Activated T-cell treated with anti-CD3 and anti-CD28 coated beads, Interleukin-2, amount 50 U/mL, for 24 hours (primary cell): Measurements from ENCODE around the gene GNL3.
A peak's percentile ranks its signal among the peaks of the same experiment; 100 is the strongest.

Source experiments
- DNase-seq: peaks from one replicate; pipeline ENCODE4 v3.0.0-alpha.2; 2020
- H3K27ac Mint-ChIP-seq: 2 replicates; pipeline ENCODE4 v1.8.0; 2020; ENCODE audit warnings: mild to moderate bottlenecking, mixed read lengths
- H3K27me3 Mint-ChIP-seq: 2 replicates; pipeline ENCODE4 v1.8.0; 2020; ENCODE audit warnings: mixed read lengths
- H3K36me3 Mint-ChIP-seq: 2 replicates; pipeline ENCODE4 v1.8.0; 2020; ENCODE audit warnings: low read depth, mixed read lengths
- H3K4me1 Mint-ChIP-seq: 2 replicates; pipeline ENCODE4 v1.8.0; 2020; ENCODE audit warnings: low read depth, mixed read lengths
- H3K4me3 Mint-ChIP-seq: 2 replicates; pipeline ENCODE4 v1.8.0; 2020; ENCODE audit warnings: mild to moderate bottlenecking, moderate library complexity, mixed read lengths
- H3K9me3 Mint-ChIP-seq: 2 replicates; pipeline ENCODE4 v1.8.0; 2020; ENCODE audit warnings: mixed read lengths

GNL3 gene

DNA sequence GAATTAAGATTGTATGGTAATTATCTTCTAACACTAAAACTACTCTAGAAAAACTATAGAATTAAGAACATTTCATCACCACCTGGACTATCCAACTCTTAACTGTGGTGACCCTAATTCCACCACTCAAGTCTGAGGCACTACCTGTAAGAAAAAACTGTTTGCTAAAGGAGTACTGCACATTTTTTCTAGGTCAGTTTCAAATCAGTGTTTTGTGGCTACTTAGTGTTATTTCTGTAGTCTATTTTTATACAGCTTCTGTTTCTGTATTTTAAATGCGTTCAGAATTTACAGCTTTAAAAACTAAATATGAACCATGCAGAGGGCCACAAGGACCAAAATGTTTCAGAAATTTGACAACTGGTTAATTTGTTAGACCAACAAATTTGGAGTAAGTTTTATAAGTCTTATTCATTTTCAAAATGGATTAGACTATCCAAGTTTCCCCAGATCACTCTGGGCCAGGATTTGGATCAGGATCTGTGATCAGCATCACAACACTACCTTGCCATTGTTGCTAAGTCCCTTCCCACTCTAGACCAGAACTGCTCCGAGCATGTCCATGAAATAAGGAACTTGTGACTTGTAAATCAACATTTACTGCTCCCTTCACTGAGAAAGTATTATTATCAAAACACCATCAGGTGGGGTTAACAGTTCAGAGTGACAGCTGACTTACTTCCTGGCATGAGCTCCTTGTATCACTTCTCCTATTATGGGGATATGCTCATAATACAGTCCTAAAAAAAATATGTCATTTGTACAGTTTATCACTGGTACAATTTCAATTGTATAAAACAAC is 11.2 kb downstream of the GNL3 start:
- no peak for DNase-seq
- H3K4me1 Mint-ChIP-seq, result peaks cover 43% of the 10 kb centered on the region
- H3K36me3 Mint-ChIP-seq, result peaks cover 84% of the 10 kb centered on the region
- no peaks in the 10 kb centered on the region for H3K9me3 Mint-ChIP-seq
- no peak overlapping the region for H3K4me3 Mint-ChIP-seq
- peak overlapping the region; percentile 86 for H3K27ac Mint-ChIP-seq
- no peaks in the 10 kb centered on the region for H3K27me3 Mint-ChIP-seq

DNA sequence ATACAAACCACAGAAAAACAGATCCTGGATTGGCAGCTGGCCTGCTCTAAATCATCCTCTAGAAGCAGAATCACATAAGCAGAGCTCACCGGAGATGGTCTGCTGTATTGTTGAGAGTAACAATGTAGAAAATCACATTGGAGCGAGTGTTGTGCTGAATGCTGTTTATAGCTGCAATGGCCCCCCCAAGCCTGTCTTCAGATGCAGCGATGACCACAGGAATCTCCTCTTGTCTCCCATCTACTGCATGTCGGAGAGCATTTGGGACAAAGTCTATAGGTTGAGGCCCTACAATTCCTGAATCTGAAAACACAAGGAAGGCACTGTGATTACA is 11.8 kb downstream of the GNL3 start:
- Mint-ChIP-seq H3K4me1 (peaks cover 45% of the 10 kb centered on the region), H3K27ac (peak overlapping the region; percentile 70), H3K27me3 (no peaks in the 10 kb centered on the region), H3K9me3 (no peaks in the 10 kb centered on the region), H3K36me3 (peaks cover 80% of the 10 kb centered on the region), H3K4me3 (no peak overlapping the region)
- no peak for DNase-seq

DNA sequence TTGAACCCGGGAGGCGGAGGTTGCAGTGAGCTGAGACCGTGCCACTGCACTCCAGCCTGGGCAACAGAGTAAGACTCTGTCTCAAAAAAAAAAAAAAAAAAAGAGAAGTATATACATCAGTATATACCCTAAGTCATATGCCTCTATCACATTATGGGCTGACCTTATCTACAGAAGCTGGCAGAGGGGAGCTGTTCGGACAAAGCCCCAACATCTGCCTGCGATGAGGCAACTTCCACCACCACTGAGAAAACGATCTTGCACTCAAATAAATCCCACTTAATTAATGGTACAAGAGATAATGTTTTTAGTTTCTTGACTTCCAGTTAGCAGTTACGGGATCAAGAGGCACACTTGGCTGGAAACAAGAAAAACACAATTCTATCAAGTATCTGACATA is 17.5 kb downstream of the GNL3 start:
- H3K4me1 Mint-ChIP-seq, result peaks cover 32% of the 10 kb centered on the region
- peaks cover 58% of the 10 kb centered on the region for H3K36me3 Mint-ChIP-seq
- no peak for DNase-seq
- H3K27ac Mint-ChIP-seq, result no peak overlapping the region
- H3K4me3 Mint-ChIP-seq, result no peak overlapping the region
- no peaks in the 10 kb centered on the region for H3K27me3 Mint-ChIP-seq
- H3K9me3 Mint-ChIP-seq, result no peaks in the 10 kb centered on the region

DNA sequence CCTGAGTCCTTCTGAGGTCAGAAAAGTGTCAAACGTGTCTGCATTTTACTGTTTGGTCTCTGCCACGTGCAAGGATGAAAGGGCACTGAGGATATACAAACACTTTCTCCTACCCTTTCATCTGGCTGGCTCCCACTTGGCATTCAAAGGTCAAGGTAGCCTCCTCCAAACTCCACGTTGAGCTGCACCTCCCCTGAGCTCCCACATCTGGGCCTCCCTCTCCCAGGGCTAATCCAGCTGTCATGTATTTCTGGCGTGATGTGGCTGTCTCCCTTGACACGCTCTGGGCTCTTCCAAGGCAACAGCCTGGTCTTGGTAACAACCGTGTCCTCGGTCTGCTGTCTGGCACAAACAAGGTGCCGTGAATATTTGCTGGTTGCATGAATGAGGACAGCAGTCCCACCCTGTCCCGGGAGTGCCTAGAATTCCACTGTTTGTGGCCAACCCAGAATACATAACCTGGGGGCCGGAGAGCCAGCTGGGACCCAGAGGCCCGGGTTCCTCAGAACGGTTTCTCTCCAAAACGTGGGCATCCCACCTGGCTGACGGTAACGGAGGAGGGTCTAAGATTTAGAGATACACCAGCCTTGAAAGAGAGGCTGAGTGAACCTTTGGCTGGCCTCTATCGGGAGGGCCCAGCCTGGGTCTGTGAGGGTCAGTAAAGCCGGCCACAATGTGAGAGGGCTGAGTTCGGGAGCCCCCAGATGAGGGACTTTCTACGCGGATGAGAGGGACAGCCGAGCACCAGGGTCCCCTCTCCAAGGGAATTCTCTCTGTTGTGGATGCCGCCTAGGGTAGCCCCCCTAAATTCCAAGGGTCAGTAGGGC is 19.0 kb downstream of the GNL3 start:
- Mint-ChIP-seq H3K27ac (peak overlapping the region; percentile 96), H3K36me3 (peaks cover 60% of the 10 kb centered on the region), H3K9me3 (no peaks in the 10 kb centered on the region), H3K27me3 (no peaks in the 10 kb centered on the region), H3K4me3 (peak overlapping the region; percentile 97), H3K4me1 (peaks cover 34% of the 10 kb centered on the region)
- DNase-seq, result no peak

DNA sequence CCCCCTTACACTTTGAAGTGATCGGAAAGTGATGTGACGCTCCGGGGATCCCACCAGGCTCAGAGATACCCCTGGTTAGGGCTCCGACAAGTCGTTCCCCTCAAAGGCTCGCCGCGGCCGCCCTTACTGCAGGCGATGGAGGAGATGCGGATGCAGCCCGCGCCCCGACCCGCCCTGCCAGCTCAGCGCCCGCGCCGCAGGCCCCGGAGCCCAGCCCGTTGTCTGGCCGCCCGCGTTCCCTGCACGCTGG is 19.5 kb downstream of the GNL3 start:
- DNase-seq, result no peak
- Mint-ChIP-seq H3K36me3 (peaks cover 58% of the 10 kb centered on the region), H3K27me3 (no peaks in the 10 kb centered on the region), H3K9me3 (no peaks in the 10 kb centered on the region), H3K4me3 (peak overlapping the region; percentile 97), H3K27ac (peak overlapping the region; percentile 96), H3K4me1 (peaks cover 38% of the 10 kb centered on the region)

DNA sequence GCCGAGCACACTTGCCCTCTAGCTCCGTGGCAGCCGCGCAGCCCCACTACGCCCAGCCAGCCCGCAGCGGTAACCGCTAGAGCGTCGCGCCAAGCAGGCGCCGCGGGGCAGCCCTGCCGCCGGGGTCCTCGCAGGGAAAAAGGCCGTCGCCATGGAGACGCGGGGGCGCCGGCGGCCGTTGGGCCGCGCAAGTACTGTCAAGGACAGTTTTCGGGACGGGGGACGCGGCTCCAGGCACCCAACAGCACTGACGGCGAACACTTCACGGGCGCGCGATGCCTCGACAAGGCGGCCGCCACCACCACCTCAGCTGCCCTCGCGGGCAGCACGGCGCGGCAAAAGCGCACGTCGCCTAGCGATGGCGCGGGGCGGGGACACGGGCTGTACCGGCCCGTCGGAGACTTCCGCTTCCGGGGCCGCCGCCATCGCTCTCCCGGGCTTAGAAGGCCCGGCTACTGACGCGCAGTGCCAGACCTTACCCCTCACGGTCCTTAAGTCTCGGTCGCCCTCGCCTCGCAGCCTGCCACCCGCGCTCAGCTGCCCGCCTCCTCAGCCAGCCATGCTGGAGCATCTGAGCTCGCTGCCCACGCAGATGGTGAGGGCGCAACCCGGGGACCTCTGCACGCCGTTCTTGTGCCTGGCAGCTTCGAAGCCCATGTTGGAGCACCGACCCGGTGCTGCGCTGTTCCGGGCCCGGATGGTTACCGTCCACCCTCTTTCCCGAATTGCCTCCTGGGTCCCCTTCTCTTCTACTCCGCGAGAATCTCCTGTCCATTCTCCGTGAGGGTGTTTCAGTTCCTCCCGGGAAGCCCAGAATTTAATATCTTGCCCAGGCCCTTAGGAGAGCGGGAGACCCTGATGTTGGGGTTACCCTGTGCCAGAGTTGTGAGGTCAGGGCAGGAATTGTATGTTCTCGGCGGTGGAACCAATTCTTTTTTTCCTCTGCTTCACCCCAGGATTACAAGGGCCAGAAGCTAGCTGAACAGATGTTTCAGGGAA is 20.2 kb downstream of the GNL3 start, which contains the start of the genes GLT8D1 and SPCS1:
TSS of gene GLT8D1 (minus strand) at position 104 of the 999 bp plus-strand sequence. CDS start 5,331 bp downstream, outside the sequence.
TSS of gene SPCS1 (plus strand) at position 419 of the 999 bp plus-strand sequence. CDS start at position 560, 141 bp downstream.
- Mint-ChIP-seq H3K27ac (peak within 1 kb of the TSS; percentile 96), H3K27me3 (no peaks in the 10 kb centered on the region), H3K4me3 (peak within 1 kb of the TSS; percentile 97), H3K36me3 (peaks cover 62% of the 10 kb centered on the region), H3K9me3 (no peaks in the 10 kb centered on the region), H3K4me1 (peaks cover 37% of the 10 kb centered on the region)
- DNase-seq, result peak; percentile 93

DNA sequence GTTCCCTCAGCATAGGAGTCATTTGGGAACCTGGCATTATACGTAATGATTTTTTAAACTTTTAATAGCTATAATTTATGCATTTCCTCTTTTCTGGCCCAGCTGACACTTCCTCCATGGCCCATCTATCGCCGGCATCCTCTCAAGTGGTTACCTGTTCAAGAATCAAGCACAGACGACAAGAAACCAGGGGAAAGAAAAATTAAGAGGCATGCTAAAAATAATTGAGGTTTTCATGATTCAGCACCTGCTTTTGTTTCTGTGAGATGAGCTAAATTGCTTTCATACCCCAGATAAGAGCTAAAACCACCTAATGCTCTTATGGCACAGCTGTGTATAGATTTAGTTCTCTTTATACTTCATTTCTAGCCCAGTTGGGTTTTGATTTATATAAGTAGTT is 21.8 kb downstream of the GNL3 start:
- Mint-ChIP-seq H3K27ac (peak overlapping the region; percentile 77), H3K27me3 (no peaks in the 10 kb centered on the region), H3K4me3 (peak overlapping the region; percentile 97), H3K4me1 (peaks cover 31% of the 10 kb centered on the region), H3K9me3 (no peaks in the 10 kb centered on the region), H3K36me3 (peaks cover 68% of the 10 kb centered on the region)
- no peak for DNase-seq

DNA sequence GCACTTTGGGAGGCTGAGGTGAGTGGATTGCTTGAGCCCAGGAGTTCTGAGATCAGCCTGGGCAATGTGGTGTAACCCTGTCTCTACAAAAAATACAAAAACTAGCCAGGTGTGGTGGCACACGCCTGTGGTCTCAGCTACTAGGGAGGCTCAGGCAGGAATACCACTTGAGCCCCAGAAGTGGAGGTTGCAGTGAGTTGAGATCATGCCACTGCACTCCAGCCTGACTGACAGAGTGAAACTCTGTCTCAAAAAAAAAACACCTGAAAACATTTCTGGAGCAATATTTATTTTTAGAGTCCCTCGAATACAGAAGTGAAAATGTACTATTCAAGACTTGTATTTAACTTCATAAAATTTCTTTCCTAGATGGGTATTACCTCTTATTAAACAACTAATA is 24.7 kb downstream of the GNL3 start:
- peak overlapping the region; percentile 69 for H3K27ac Mint-ChIP-seq
- H3K4me1 Mint-ChIP-seq, result peaks cover 17% of the 10 kb centered on the region
- no peak for DNase-seq
- H3K36me3 Mint-ChIP-seq, result peaks cover 58% of the 10 kb centered on the region
- no peak overlapping the region for H3K4me3 Mint-ChIP-seq
- no peaks in the 10 kb centered on the region for H3K27me3 Mint-ChIP-seq
- H3K9me3 Mint-ChIP-seq, result no peaks in the 10 kb centered on the region

DNA sequence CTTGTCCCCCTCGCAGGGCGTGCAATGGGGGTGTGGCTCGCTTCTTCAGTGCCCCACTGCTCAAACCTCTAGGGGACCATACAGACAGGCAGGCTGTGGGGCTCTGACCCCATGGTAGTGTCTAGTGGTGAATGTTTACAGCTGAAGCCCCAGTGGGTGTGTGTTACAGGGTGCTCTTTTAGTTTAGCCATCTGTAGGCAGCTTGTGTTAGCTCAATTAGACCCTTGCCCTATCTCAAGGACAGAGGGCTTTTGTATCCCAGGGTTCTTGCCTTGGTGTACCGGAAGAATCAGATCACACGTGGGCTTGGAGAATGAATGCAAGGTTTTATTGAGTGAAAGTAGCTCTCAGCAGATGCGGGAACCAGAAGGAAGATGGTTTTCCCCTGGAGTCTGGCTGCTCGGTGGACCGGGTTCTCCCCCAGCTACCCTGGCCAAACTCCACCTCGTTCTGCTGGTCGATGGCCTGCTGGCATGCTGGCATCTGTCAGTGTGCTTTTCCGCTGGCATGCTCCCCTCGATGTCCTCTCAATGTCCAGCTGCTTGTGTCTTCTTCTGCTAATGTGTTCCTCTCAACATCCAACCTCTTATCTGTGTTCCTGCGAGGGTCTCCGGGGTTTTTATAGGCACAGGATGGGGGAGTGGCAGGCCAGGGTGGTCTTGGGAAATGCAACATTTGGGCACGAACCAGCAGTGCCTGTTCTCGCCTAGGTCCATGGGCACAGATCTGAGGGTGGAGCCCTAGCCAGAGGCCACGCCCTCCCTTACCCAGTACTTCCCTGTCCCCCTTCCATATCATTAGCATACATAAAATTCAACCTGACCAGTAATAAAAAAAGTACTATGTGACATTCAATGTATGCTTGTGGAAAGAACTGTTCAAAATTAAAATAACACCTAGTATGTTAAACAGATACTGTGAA is 26.7 kb downstream of the GNL3 start:
- no peak overlapping the region for H3K4me3 Mint-ChIP-seq

DNA sequence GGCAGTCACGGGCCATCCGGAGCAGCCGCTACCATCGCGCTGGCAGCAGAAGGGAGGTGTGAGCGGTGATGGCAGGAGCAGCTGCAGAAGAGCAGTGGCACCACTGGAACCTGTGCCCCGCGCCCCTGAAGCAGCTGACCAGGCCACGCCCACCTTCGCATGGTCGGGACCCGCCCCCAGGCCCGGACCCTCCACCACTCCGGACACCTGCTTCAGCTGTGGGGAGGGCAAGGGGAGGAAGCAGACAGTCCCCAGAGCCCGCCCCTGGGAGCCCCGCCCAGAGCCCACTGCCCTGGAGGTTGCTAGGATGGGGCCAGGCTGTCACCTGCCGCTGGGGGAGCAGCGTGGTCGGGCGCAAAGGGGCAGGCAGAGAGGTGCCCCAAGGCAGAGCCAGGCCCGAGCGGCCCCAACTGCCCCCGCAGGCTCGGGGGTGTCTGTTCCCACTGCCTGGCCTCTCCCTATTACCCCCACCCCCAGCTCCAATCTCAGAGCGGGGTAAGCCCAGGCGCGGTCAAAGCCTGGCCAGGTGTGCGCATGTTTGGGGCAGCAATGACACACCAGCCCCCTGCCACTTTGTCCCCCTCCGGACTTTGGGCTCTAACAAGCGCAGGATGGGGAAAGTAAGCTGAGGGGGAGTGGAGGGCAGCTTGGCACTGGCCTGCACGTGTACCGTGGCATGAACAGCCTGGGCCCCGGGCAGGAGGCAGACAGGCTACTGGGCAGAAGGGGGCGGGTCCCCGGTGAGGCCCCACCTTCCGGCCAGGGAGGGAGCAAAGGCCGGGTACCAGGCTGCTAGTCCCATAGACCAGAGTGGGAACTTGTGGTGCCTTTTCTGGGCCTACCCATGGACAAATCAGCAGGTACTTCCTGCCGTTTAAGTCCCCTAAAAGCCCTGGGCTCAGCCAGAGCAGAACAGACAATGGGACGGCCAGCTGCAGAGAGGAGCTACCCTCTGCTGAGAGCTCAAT is 28.8 kb downstream of the GNL3 start:
- no peak overlapping the region for H3K4me3 Mint-ChIP-seq
- H3K27me3 Mint-ChIP-seq, result no peaks in the 10 kb centered on the region
- DNase-seq, result no peak
- no peak overlapping the region for H3K27ac Mint-ChIP-seq
- no peaks in the 10 kb centered on the region for H3K9me3 Mint-ChIP-seq
- peaks cover 33% of the 10 kb centered on the region for H3K36me3 Mint-ChIP-seq
- H3K4me1 Mint-ChIP-seq, result peaks cover 6% of the 10 kb centered on the region

More for the DNA sequence above, 26.7 kb downstream of the GNL3 start:
- Mint-ChIP-seq H3K36me3 (peaks cover 44% of the 10 kb centered on the region), H3K27ac (peak overlapping the region; percentile 48), H3K27me3 (no peaks in the 10 kb centered on the region), H3K9me3 (no peaks in the 10 kb centered on the region), H3K4me1 (peaks cover 13% of the 10 kb centered on the region)
- DNase-seq, result no peak

DNA sequence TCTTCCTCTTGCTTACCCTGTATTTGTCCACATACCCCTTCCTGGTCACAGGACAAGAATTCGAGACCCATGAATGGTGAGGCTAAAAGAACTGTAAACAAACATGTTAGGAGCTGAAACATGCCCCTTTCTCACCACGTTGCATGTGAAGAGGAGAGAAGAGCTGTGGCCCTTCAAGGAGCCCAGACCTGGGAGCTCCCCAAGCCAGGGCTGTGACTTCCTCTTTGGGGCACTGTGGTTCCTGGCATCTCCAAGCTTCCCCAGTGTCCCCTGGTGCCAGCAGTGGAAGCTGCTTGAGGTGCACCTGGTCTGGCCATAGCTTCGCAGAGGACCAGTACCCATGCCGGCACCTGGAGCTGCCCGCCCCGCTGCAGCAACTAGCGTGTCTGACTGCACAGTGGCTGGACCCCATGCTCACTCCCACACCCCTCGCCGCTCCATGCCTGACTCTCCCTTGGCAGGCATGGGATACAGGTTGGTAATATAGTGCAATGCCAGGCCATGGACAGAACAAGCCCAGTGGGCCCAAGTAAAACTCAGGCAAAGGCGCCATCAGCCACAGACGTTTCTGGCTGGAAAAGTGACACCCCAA is 30.0 kb downstream of the GNL3 start:
- H3K27me3 Mint-ChIP-seq, result no peaks in the 10 kb centered on the region

DNA sequence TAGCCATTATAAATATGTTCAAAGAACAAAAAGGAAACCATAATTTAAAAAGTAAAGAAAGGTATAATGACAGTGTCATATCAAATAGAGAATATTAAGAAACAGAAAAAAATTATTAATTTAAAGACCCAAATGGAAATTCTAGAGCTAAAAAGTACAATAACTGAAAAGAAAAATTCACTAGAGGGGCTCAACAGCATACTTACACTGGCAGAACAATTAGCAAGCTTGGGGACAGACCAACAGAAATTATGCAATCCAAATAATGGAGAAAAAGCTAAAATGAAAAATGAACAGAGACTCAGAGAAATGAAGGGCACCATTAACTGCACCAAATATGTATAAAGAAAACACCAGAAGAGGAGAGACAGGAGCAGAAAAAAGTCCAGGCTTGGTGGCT is 33.8 kb downstream of the GNL3 start:
- Mint-ChIP-seq H3K27me3 (no peaks in the 10 kb centered on the region), H3K27ac (no peak overlapping the region)

More for the DNA sequence above, 30.0 kb downstream of the GNL3 start:
- H3K4me1 Mint-ChIP-seq, result peaks cover 10% of the 10 kb centered on the region
- no peak overlapping the region for H3K27ac Mint-ChIP-seq
- H3K9me3 Mint-ChIP-seq, result no peaks in the 10 kb centered on the region
- no peak overlapping the region for H3K4me3 Mint-ChIP-seq
- H3K36me3 Mint-ChIP-seq, result peaks cover 26% of the 10 kb centered on the region
- DNase-seq, result no peak

More for the DNA sequence above, 33.8 kb downstream of the GNL3 start:
- DNase-seq, result no peak
- no peak overlapping the region for H3K4me3 Mint-ChIP-seq
- H3K4me1 Mint-ChIP-seq, result peaks cover 26% of the 10 kb centered on the region
- no peaks in the 10 kb centered on the region for H3K9me3 Mint-ChIP-seq
- peaks cover 19% of the 10 kb centered on the region for H3K36me3 Mint-ChIP-seq
